NCI-H226 (cell line): ENCODE measurements around the gene WFDC11.
A peak's percentile ranks its signal among the peaks of the same experiment; 100 is the strongest.
"Not testable (repeated sequence)": the region's sequence is repeated elsewhere in the genome, so short reads cannot be mapped to it uniquely, and the experiment has no call there.

Experiments
- DNase-seq: peaks from one replicate; pipeline ENCODE4 v3.0.0-alpha.2; 2015

WFDC11 gene

DNA sequence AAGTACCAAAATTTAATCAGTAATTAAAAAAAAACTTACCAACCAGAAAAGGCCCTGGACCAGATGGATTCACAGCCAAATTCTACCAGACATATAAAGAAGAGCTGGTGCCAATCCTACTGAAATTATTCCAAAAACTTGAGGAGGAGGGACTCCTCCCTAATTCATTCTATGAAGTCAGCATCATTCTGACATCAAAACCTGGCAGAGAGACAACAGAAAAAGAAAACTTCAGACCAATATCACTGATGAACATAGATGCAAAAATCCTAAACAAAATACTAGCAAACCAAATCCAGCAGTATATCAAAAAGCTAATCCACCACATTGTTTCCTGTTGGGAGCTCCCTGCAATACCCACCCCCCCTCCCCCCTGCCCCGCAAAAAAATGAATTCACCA lies at the start of gene WFDC11:
Gene WFDC11 (minus strand): TSS at position 101 of the 400 bp plus-strand sequence. CDS start 19,639 bp downstream, outside the sequence.
- DNase-seq: no peak

DNA sequence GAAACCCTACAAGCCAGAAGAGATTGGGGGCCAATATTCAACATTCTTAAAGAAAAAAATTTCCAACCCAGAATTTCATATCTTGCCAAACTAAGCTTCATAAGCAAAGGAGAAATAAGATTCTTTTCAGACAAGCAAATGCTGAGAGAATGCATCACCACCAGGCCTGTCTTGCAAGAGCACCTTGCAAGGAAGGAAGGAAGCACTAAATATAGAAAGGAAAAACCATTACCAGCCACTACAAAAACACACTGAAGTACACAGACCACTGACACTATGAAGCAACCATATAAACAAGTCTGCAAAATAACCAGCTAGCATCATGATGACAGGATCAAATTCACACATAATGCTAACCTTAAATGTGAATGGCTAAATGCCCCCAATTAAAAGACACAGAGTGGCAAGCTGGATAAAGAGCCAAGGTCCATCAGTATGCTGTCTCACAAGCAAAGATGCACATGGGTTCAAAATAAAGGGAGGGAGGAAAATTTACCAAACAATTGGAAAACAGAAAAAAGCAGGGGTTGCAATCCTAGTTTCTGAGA lies 46.2 kb upstream of the WFDC11 start:
- DNase-seq: not testable (repeated sequence)

DNA sequence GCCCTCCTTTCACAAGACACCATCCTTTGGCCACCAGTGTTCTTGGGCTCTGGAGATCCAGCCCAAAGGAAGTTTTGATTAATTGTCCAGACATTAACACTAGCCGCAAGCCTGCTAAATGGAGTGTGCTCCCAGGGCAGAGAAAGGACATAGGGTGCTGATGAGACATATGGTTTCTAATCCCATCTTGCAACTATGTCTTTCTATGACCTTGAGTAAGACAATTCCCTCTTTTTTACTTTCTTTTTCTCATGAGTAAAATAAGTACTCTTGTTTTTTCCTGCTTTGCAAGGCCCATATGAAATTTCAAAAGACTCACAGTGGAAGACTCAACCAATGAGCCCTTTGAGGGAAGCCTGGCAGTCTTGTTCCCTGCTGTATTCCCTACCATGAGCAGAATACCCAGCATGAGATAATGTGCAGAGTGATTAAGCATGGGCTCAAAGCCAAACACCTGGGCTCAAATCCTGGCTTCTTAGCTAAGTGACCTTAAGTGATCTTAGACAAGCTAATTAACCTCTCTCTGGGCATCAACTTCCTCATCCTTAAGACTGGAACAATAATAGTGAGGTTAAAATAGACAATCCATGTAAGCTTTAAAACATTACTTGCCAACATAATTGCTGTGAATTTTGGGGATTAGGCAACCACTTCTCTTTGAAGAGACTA lies 35.1 kb upstream of the WFDC11 start, which contains the start of gene WFDC10B:
Gene WFDC10B (minus strand): TSS at position 51 of the 669 bp plus-strand sequence. CDS start 19,027 bp downstream, outside the sequence.
- DNase-seq: no peak

GRCh38 chr20:45701873-45702272 lies 31.8 kb upstream of the WFDC11 start, which contains the start of gene WFDC13:
WFDC13 (plus strand) TSS chr20:45702038; CDS start chr20:45702124, 86 bp downstream.
- DNase-seq: no peak

- DNase-seq: no peak
Measured at GRCh38 chr20:45701104-45701503, 31.1 kb upstream of the WFDC11 start.

DNA sequence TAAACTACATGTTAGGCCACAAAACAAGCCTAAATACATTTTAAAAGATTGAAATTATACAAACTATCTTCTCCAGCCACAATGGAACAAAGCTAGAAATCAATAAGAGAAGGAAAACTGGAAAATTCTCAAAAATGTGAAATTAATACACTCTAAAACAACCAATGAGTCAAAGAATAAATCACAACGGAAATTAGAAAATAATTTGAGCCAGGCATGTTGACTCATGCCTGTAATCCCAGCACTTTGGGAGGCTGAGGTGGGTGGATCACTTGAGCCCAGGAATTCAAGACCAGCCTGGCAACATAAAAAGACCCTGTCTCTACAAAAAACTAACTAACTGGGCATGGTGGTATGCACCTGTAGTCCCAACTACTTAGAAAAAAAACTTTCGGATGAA lies 25.5 kb upstream of the WFDC11 start:
- no peak for DNase-seq

DNA sequence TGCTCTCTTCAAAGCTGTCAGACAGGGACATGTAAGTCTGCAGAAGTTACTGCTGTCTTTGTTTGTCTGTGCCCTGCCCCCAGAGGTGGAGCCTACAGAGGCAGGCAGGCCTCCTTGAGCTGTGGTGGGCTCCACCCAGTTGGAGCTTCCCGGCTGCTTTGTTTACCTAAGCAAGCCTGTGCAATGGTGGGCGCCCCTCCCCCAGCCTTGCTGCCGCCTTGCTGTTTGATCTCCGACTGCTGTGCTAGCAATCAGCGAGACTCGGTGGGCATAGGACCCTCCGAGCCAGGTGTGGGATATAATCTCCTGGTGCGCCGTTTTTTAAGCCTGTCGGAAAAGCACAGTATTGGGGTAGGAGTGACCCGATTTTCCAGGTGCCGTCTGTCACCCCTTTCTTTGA lies 23.3 kb upstream of the WFDC11 start:
- DNase-seq: not testable (repeated sequence)

DNA sequence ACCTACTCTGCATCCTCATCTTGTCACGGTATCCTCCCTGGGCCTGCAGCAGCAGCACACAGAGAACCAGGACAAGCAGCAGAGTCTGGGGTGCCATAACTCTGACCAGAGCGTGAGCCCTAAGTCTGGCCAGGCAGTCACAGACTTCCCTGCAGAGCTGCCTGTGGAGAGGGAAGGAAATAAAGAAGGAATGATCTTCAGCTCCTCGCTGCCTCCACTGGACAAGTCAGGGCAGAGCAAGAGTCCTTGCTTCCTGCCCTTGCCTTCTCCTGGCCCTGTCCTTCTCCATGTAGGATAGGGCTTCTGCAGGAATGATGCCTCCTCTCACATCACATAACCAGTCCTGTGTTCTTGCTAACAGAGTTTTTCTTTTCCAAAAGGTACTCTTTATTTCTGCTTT lies 15.9 kb upstream of the WFDC11 start:
- no peak for DNase-seq

- no peak for DNase-seq
Measured at GRCh38 chr20:45679650-45680049, 9.6 kb upstream of the WFDC11 start.

DNA sequence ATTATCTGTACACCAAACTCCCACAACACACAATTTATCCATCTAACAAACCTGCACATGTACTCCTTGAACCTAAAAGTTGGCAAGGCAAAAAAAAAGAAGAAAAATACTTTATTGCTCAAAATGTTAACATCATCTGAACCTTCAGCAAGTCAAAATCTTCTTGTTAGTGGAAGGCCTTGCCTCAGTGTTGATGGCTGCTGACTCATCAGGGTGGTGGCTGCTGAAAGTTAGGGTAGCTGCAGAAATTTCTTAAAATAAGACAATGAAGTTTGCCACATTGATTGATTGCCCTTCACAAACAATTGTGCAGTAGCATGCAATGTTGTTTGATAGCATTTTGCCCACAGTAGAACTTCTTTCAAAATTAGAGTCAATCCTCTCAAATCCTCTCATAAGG lies 2.7 kb upstream of the WFDC11 start:
- no peak for DNase-seq

DNA sequence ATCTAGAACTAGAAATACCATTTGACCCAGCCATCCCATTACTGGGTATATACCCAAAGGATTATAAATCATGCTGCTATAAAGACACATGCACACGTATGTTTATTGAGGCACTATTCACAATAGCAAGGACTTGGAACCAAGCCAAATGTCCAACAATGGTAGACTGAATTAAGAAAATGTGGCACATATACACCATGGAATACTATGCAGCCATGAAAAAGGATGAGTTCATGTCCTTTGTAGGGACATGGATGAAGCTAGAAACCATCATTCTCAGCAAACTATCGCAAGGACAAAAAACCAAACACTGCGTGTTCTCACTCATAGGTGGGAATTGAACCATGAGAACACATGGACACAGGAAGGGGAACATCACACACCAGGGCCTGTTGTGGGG lies 13.0 kb downstream of the WFDC11 start:
- not testable (repeated sequence) for DNase-seq

GRCh38 chr20:45651726-45652125 lies 18.3 kb downstream of the WFDC11 start:
- DNase-seq: not testable (repeated sequence)

DNA sequence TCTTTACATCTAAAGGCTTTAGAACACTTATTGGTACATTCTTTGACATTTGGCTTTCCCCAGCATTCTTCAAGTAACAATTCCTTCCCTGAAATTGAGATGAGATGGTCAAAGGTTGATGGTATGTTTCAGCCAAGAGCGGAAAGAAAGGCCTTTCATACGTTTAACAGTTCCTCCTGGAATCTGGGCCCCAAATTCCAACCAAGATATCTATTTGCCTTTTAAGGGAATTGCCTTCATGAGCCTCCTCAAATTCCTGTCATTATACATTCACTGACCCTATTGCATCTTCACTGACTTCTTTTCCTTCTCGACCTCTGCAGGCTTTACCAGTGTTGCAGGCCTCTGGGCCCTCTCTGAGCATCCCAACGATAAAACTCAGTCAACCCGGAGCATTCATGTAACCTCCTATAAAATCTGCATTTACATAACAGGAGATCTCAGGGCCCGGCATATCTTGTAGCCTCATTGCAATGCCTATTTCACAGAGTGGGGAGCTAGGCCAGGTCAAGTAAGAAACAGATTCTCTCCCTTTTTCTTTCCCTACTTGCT lies 20.7 kb downstream of the WFDC11 start:
- DNase-seq: no peak

GRCh38 chr20:45647441-45648050 lies 22.5 kb downstream of the WFDC11 start:
- no peak for DNase-seq

- no peak for DNase-seq
Measured at GRCh38 chr20:45646875-45647274, 23.2 kb downstream of the WFDC11 start.

DNA sequence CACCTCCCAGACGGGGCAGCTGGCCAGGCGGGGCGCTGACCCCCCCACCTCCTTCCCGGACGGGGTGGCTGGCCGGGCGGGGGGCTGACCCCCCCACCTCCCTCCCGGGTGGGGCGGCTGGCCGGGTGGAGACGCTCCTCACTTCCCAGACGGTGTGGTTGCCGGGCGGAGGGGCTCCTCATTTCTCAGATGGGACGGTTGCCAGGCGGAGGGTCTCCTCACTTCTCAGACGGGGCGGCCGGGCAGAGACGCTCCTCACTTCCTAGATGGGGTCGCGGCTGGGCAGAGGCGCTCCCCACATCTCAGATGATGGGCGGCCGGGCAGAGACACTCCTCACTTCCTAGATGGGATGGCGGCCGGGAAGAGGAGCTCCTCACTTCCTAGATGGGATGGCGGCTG lies 24.2 kb downstream of the WFDC11 start:
- not testable (repeated sequence) for DNase-seq

DNA sequence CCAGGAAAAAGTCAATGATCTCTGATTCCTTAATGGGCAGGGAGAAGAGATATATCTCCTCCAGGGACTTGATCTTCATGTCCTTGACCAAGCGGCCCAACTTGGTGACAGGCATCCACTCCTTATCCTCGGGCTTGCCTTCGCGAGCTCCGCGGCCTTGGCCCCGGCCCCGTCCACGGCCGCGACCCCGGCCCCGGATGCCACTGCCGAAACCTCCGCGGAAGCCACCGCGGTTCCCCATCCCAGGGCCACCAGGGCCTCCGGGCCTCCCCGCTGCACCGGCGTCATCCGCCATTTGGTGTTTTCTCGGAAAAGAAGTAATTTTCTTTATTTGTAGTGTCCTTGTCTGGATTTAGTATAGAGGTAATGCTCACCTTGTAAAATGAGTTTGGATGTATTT lies 29.0 kb downstream of the WFDC11 start:
- DNase-seq: not testable (repeated sequence)

DNA sequence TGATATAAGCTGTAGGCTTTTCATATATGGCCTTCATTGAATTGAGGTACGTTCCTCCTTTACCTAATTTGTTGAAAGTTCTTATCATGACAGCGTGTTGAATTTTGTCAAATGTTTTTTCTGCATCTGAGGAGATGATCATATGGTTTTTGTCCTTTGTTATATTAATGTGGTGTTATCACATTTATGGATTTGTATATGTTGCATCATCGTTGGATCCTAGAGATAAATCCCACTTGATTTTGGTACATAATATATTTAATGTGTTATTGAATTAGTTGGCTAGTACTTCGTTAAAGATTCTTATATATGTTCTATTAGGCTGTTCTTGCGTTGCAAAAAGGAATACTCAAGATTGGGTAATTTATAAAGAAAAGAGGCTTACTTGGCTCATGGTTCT lies 30.4 kb downstream of the WFDC11 start:
- no peak for DNase-seq

DNA sequence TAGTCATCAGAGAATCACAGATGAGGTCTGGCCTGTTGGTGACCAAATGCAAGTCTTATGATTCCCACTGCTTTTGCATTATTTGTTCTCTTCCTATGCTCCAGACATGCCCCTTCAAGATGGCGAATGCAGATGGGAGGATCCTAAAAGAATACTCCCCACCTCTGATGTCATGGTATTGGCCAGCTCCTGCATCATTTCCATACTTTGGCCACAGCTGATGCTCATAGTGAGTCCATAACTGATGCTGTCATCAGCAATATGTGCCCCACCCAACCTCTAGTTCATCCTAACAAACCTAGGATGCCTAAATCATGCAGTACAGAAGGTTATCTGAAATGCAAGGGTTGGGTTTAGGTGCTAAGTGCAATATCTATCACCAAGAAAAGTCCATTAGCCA lies 33.5 kb downstream of the WFDC11 start:
- DNase-seq: no peak

GRCh38 chr20:45631184-45631583 lies 38.9 kb downstream of the WFDC11 start, which contains the start of gene WFDC9:
WFDC9 (minus strand) TSS chr20:45631284; CDS start chr20:45610181, 21,103 bp downstream.
- no peak for DNase-seq

- DNase-seq: no peak
Measured at GRCh38 chr20:45630371-45630770, 39.7 kb downstream of the WFDC11 start.

DNA sequence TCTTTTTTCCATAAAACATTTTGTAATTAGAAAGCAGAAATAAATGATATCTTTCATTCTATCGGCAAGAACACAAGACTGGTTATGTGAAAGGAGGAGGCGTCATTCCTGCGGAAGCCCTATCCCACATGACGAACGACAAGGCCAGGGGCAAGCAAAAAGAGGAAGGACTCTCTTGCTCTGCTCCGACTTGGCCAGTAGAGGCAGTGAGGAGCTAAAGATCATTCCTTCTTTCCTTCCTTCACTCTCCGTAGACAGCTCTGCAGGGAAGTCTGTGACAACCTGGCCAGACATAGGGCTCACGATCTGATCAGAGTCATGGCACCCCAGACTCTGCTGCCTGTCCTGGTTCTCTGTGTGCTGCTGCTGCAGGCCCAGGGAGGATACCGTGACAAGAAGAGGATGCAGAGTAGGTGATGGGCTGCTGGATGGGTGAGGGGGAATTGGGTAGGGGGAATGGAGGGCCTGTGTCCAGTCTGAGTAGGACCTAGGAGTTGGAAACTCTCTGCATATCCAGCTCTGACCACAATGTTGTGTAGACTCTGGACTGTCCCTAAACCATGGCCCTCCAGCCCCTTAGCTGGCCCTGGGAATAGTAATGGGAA lies 40.4 kb downstream of the WFDC11 start, which contains the start of gene WFDC10A:
Gene WFDC10A (plus strand): TSS at position 244 of the 605 bp plus-strand sequence. CDS start 75 bp downstream, at position 319.
- peak; percentile 35 for DNase-seq

DNA sequence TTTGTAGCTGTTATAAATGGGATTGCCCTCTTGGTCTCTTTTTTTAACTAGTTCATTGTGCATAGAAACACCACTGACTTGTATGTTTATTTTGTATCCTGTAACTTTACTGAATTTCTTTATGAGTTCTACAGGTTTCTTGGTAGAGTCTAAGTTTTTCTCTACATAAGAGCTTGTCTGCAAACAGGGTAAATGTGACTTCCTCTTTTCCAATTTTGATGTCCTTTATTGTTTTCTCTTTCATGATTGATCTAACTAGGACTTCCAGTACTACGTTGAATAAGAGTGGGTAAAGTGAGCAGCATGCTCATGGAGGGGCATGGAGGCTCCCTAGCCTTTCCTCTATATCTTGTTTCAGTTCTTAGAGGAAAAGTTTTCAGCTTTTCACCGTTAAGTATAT lies 43.5 kb downstream of the WFDC11 start:
- DNase-seq: no peak
